ENCODE data around the gene LALBA. TPM values are rescaled to one million over a fixed set of nuclear protein-coding genes. Genes with fewer than 3 reads are reported as not detected.
A peak's percentile ranks its signal among the peaks of the same experiment; 100 is the strongest.

Gene LALBA
- total and polyA plus RNA-seq, 2 of the 8 experiments (the other 6 are each of a cell fraction or from before 2014, with no cell fraction given), result not detected

GRCh38 chr12:48580831-48581230 is 11.0 kb upstream of the LALBA start:
- Histone ChIP-seq H4K5ac (ENCODE audit: insufficient read length, low read depth, low read length) (no peak overlapping the region), H4K91ac (replicated peaks; ENCODE audit: insufficient read length, low read length) (no peak overlapping the region), H2BK5ac (ENCODE audit: low read depth, low read length) (no peak overlapping the region), H3K36me3 (ENCODE audit: control insufficient read depth in 2 of 4, insufficient read depth in 4 of 4, low read length in 3 of 4) (no peaks in the 10 kb centered on the region), H4K20me1 (replicated peaks in 1 of 2; ENCODE audit: control insufficient read depth in 1 of 2, insufficient read depth in 2 of 2, low read length in 2 of 2) (no peaks in the 10 kb centered on the region), H2AK5ac (ENCODE audit: low read depth, low read length) (no peak overlapping the region), H3K79me2 (ENCODE audit: control insufficient read depth in 1 of 2, insufficient read depth in 2 of 2, low read length in 2 of 2) (no peaks in the 10 kb centered on the region), H2BK120ac (replicated peaks; ENCODE audit: low read depth, low read length) (no peak overlapping the region), H2BK12ac (ENCODE audit: low read depth, low read length) (0 out of 2 replicates have a peak overlapping the region, but pooled peaks have one; percentile 14), H3K9ac (replicated peaks in 1 of 4; ENCODE audit: extremely low read depth in 1 of 4, low read depth in 3 of 4, low read length in 3 of 4) (no peak overlapping the region), H4K8ac (ENCODE audit: extremely low read depth, insufficient read depth, low read length) (no peak overlapping the region), H3K9me3 (ENCODE audit: insufficient read depth in 2 of 2, low read depth in 1 of 2, low read length in 1 of 2) (no peaks in the 10 kb centered on the region), H3K14ac (ENCODE audit: insufficient read length) (no peak overlapping the region), H3K79me1 (ENCODE audit: low read depth, low read length) (no peaks in the 10 kb centered on the region), H3K4me2 (ENCODE audit: insufficient read depth in 1 of 2, low read depth in 2 of 2, low read length in 2 of 2) (no peak overlapping the region), H3K23ac (ENCODE audit: insufficient read length) (no peak overlapping the region), H3K4me1 (replicated peaks in 1 of 4; ENCODE audit: control insufficient read depth in 3 of 4, insufficient read depth in 4 of 4, low read length in 3 of 4) (no peaks in the 10 kb centered on the region), H3K56ac (replicated peaks; ENCODE audit: insufficient read length, low read depth, low read length) (no peak overlapping the region), H2AFZ (ENCODE audit: low read length) (0 out of 2 replicates have a peak overlapping the region, but pooled peaks have one; percentile 41), H3K27ac (ENCODE audit: low read depth, low read length) (no peak overlapping the region), H3K27me3 (replicated peaks in 1 of 4; ENCODE audit: control insufficient read depth in 3 of 4, extremely low read depth in 1 of 4, insufficient read depth in 3 of 4, low read length in 3 of 4) (no peaks in the 10 kb centered on the region), H3K23me2 (ENCODE audit: low read depth, low read length) (no peaks in the 10 kb centered on the region), H2BK15ac (ENCODE audit: low read length) (no peak overlapping the region), H2BK20ac (ENCODE audit: low read length) (no peak overlapping the region), H3K4ac (replicated peaks; ENCODE audit: insufficient read length, low read depth, low read length) (no peak overlapping the region), H3K4me3 (ENCODE audit: extremely low read depth in 1 of 4, insufficient read depth in 2 of 4, low read depth in 3 of 4, low read length in 4 of 4) (no peak overlapping the region), H3K18ac (ENCODE audit: extremely low read depth, low read length) (no peak overlapping the region)
- FAIRE-seq, result no peak
- no peak for DNase-seq (ENCODE audit: low read depth in 1 of 2, low spot score in 2 of 2)
- CTCF ChIA-PET (ENCODE audit: partially characterized antibody), result interaction anchor here (3.0 kb wide), 1 partner anchor 37 kb away, joined by 9 read pairs; no protein-coding TSS in a partner anchor
- WGBS, 2 experiments (ENCODE audit: extremely low coverage in 1 of 2, insufficient coverage in 1 of 2, insufficient read length in 1 of 2, insufficient replicate concordance in 2 of 2, low coverage in 1 of 2, low lambda C conversion rate in 2 of 2, missing lambda C conversion rate in 1 of 2), result 84% methylated on average over 5 of the region's 5 CpGs; no CpG with 5 or more reads in 1 of the 2 experiments
- POLR2A ChIA-PET (ENCODE audit: partially characterized antibody), result interaction anchor here (1.0 kb wide), 1 partner anchor 14 kb away, joined by 3 read pairs; no protein-coding TSS in a partner anchor
- TF ChIP-seq CREB1 (IDR thresholded peaks at IDR 0.05) (no peak), SAP30 (IDR thresholded peaks at IDR 0.05; ENCODE audit: insufficient read depth, insufficient replicate concordance, low read length) (no peak), KDM4A (IDR thresholded peaks at IDR 0.05; ENCODE audit: low read depth, low read length, severe bottlenecking) (no peak), POLR2A (IDR thresholded peaks at IDR 0.05; ENCODE audit: control extremely low read depth in 1 of 2, low read depth in 2 of 2, low read length in 2 of 2) (no peak), E2F6 (IDR thresholded peaks at IDR 0.05) (no peak), GABPA (IDR thresholded peaks at IDR 0.05; ENCODE audit: borderline replicate concordance, insufficient read depth, low read length) (no peak), BACH1 (IDR thresholded peaks at IDR 0.05; ENCODE audit: low read length) (no peak), SP4 (IDR thresholded peaks at IDR 0.05; ENCODE audit: low read length) (no peak), RBBP5 (IDR thresholded peaks at IDR 0.05; ENCODE audit: borderline replicate concordance, low read depth, low read length) (no peak), JUN (IDR thresholded peaks at IDR 0.05; ENCODE audit: low read depth, low read length) (no peak), YY1 (IDR thresholded peaks at IDR 0.05; ENCODE audit: low read depth, low read length) (no peak), JUND (IDR thresholded peaks at IDR 0.05; ENCODE audit: low read length) (no peak), KDM1A (IDR thresholded peaks at IDR 0.05; ENCODE audit: borderline replicate concordance, low read length) (no peak)
- TF ChIP-seq, protein P1, sequence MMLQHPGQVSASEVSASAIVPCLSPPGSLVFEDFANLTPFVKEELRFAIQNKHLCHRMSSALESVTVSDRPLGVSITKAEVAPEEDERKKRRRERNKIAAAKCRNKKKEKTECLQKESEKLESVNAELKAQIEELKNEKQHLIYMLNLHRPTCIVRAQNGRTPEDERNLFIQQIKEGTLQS (IDR thresholded peaks at IDR 0.05; ENCODE audit: insufficient read depth, low read depth, low read length), result no peak

Measured in H1 (cell line).